ENCODE measurements around the gene MOV10. TPM values are rescaled to one million over a fixed set of nuclear protein-coding genes. Genes with fewer than 3 reads are reported as not detected.

Gene MOV10
- total RNA-seq, 1 donor from 2014 or later = 36.4 TPM

- H3K27ac Mint-ChIP-seq = no peak overlapping the region
- H3K4me1 Mint-ChIP-seq = peaks cover 7% of the 10 kb centered on the region
- H3K4me3 Mint-ChIP-seq = peak overlapping the region; percentile 24
- H3K36me3 Mint-ChIP-seq (ENCODE audit: low read depth) = no peaks in the 10 kb centered on the region
- DNase-seq = no peak
- CTCF ChIA-PET = no interaction called here
- H3K27me3 Mint-ChIP-seq = peaks cover 63% of the 10 kb centered on the region
- intact Hi-C loops (cut with micrococcal nuclease) = no loop called here
- POLR2A ChIA-PET = no interaction called here
- no peak for ATAC-seq (ENCODE audit: low read depth)
- no peaks in the 10 kb centered on the region for H3K9me3 Mint-ChIP-seq
- TF ChIP-seq, protein P1, sequence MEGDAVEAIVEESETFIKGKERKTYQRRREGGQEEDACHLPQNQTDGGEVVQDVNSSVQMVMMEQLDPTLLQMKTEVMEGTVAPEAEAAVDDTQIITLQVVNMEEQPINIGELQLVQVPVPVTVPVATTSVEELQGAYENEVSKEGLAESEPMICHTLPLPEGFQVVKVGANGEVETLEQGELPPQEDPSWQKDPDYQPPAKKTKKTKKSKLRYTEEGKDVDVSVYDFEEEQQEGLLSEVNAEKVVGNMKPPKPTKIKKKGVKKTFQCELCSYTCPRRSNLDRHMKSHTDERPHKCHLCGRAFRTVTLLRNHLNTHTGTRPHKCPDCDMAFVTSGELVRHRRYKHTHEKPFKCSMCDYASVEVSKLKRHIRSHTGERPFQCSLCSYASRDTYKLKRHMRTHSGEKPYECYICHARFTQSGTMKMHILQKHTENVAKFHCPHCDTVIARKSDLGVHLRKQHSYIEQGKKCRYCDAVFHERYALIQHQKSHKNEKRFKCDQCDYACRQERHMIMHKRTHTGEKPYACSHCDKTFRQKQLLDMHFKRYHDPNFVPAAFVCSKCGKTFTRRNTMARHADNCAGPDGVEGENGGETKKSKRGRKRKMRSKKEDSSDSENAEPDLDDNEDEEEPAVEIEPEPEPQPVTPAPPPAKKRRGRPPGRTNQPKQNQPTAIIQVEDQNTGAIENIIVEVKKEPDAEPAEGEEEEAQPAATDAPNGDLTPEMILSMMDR (IDR thresholded peaks at IDR 0.05) = no peak
Measured at GRCh38 chr1:112744009-112744578, 69.6 kb downstream of the MOV10 start.

DNA sequence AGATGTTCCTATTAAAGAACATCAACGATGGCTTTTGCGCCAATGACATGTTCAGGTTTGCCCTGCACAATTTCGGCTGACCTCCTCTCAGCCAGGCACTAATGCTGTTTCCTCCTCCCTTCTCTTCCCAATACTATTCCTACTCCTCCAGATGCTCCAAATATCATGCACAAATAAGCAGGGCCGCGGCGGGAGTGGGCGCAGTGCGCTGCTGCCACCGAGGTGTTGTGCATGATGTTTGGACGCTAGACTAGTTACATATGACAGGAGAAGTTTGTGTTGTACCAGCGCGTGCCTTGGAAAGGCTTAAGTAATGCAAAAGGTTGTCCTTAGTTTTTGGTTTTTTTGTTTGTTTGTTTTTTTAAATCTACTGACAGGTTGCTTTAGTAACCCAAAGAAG, 73.9 kb downstream of the MOV10 start:
- H3K4me3 Mint-ChIP-seq = no peak overlapping the region
- ATAC-seq (ENCODE audit: low read depth) (no peak), DNase-seq (no peak)
- TF ChIP-seq, protein P1 (IDR thresholded peaks at IDR 0.05) = no peak
- H3K9me3 Mint-ChIP-seq = peaks cover 2% of the 10 kb centered on the region
- peaks cover 45% of the 10 kb centered on the region for H3K27me3 Mint-ChIP-seq
- no peaks in the 10 kb centered on the region for H3K36me3 Mint-ChIP-seq (ENCODE audit: low read depth)
- POLR2A ChIA-PET = no interaction called here
- CTCF ChIA-PET = no interaction called here
- H3K4me1 Mint-ChIP-seq = peaks cover 5% of the 10 kb centered on the region
- no peak overlapping the region for H3K27ac Mint-ChIP-seq
- intact Hi-C loops (cut with micrococcal nuclease) = no loop called here

Other genes with a start within 250 kb of the MOV10 start
- 1.0 and 1.4 TPM in 2 replicates for gene WNT2B, start 165.7 kb upstream of the MOV10 start, total RNA-seq
- gene ST7L, start 55.5 kb upstream of the MOV10 start, total RNA-seq = 12.4 and 13.8 TPM in 2 replicates
- 221 and 227 TPM in 2 replicates for gene CAPZA1, start 54.8 kb upstream of the MOV10 start, total RNA-seq
- 11.5 and 13.5 TPM in 2 replicates for gene RHOC, start 32.5 kb downstream of the MOV10 start, total RNA-seq
- 0.46 and 0.75 TPM in 2 replicates for gene PPM1J, start 40.7 kb downstream of the MOV10 start, total RNA-seq